H1 (cell line): ENCODE measurements around the gene GMPR2. TPM values are rescaled to one million over a fixed set of nuclear protein-coding genes. Genes with fewer than 3 reads are reported as not detected.

Source experiments
- CTCF ChIA-PET: fragments of 300-600 bp; sonication (Branson Sonifier 250); formaldehyde crosslinking; loops from one replicate; lab custom pipeline; 2021; ENCODE audit not compliant: partially characterized antibody; lab: Charles Lee
- POLR2A ChIA-PET: fragments of 300-600 bp; sonication (Branson Sonifier 250); formaldehyde crosslinking; loops from one replicate; lab custom pipeline; 2021; ENCODE audit warnings: inconsistent platforms; ENCODE audit not compliant: partially characterized antibody; lab: Charles Lee
- DNase-seq, 2 experiments: peaks; one replicate each; pipeline versions ENCODE4 v3.0.0 to v3.0.0-alpha.2; 2010 to 2022; ENCODE audit warnings: low spot score in 2 of 2, low read depth in 1 of 2, mixed read lengths in 1 of 2
- FAIRE-seq: peaks from 2 replicates; lab custom pipeline; 2011; peaks lifted over from hg19 to GRCh38; lab: Jason Lieb, UNC
- H2AFZ ChIP-seq: 2 replicates; pipeline ENCODE4 v1.8.1; 2012; ENCODE audit warnings: low read length, inconsistent platforms
- H2AK5ac ChIP-seq: 2 replicates; pipeline ENCODE4 v1.6.1; 2013; ENCODE audit warnings: low read depth, low read length
- H2BK120ac ChIP-seq: replicated peaks from 2 replicates; pipeline ENCODE3; 2013; ENCODE audit warnings: low read depth, low read length, inconsistent platforms
- H2BK12ac ChIP-seq: 2 replicates; pipeline ENCODE4 v1.6.1; 2013; ENCODE audit warnings: low read depth, low read length
- H2BK15ac ChIP-seq: 2 replicates; pipeline ENCODE4 v1.6.1; 2013; ENCODE audit warnings: low read length
- H2BK20ac ChIP-seq: 2 replicates; pipeline ENCODE4 v1.6.1; 2013; ENCODE audit warnings: low read length
- H2BK5ac ChIP-seq: 2 replicates; pipeline ENCODE4 v1.6.1; 2013; ENCODE audit warnings: low read depth, low read length
- H3K14ac ChIP-seq: 2 replicates; pipeline ENCODE4 v1.6.1; 2013; ENCODE audit warnings: inconsistent platforms; ENCODE audit not compliant: insufficient read length
- H3K18ac ChIP-seq: 2 replicates; pipeline ENCODE4 v1.6.1; 2013; ENCODE audit warnings: low read length; ENCODE audit errors: extremely low read depth
- H3K23ac ChIP-seq: 2 replicates; pipeline ENCODE4 v1.6.1; 2013; ENCODE audit warnings: inconsistent platforms; ENCODE audit not compliant: insufficient read length
- H3K23me2 ChIP-seq: 2 replicates; pipeline ENCODE4 v1.6.1; 2013; ENCODE audit warnings: low read depth, low read length
- H3K27ac ChIP-seq: 2 replicates; pipeline ENCODE4 v1.6.1; 2011; ENCODE audit warnings: low read depth, low read length, inconsistent platforms
- H3K27me3 ChIP-seq, 4 experiments: replicated peaks in 1 of 4; 1 replicate in 1 of 4; 2 replicates in 3 of 4; pipeline versions ENCODE4 v1.6.1 to v1.8.1; 2011 to 2013; ENCODE audit warnings: low read length in 3 of 4, mild to moderate bottlenecking in 3 of 4, inconsistent platforms in 2 of 4, mixed read lengths in 2 of 4, moderate library complexity in 1 of 4; ENCODE audit not compliant: control insufficient read depth in 3 of 4, insufficient read depth in 3 of 4; ENCODE audit errors: extremely low read depth in 1 of 4
- H3K36me3 ChIP-seq, 4 experiments: 2 replicates each; pipeline versions ENCODE4 v1.6.1 to v1.8.1; 2011 to 2013; ENCODE audit warnings: mild to moderate bottlenecking in 4 of 4, low read length in 3 of 4, moderate library complexity in 2 of 4, control low read depth in 1 of 4, inconsistent platforms in 1 of 4; ENCODE audit not compliant: insufficient read depth in 4 of 4, control insufficient read depth in 2 of 4
- H3K4ac ChIP-seq: replicated peaks from 2 replicates; pipeline ENCODE3; 2013; ENCODE audit warnings: low read length, low read depth, mixed read lengths, inconsistent platforms; ENCODE audit not compliant: insufficient read length
- H3K4me1 ChIP-seq, 4 experiments: replicated peaks in 1 of 4; 1 replicate in 1 of 4; 2 replicates in 3 of 4; pipeline versions ENCODE4 v1.6.1 to v1.8.1; 2011 to 2013; ENCODE audit warnings: low read length in 3 of 4, inconsistent platforms in 2 of 4, mixed read lengths in 1 of 4; ENCODE audit not compliant: insufficient read depth in 4 of 4, control insufficient read depth in 3 of 4
- H3K4me2 ChIP-seq, 2 experiments: 2 replicates each; pipeline versions ENCODE4 v1.6.1 to v1.8.1; 2011 to 2013; ENCODE audit warnings: low read depth in 2 of 2, low read length in 2 of 2, control low read depth in 1 of 2, inconsistent platforms in 1 of 2, mild to moderate bottlenecking in 1 of 2; ENCODE audit not compliant: insufficient read depth in 1 of 2
- H3K4me3 ChIP-seq, 4 experiments: fragments of 200-600, 300-600 bp in 1 of 4; sonication (generic), shearing (Covaris generic), sonication (Bioruptor Twin) in 1 of 4; 2 replicates each; pipeline versions ENCODE4 v1.5.1 to v1.8.1; 2011 to 2016; ENCODE audit warnings: low read length in 4 of 4, low read depth in 3 of 4, control low read depth in 2 of 4, inconsistent platforms in 2 of 4, mild to moderate bottlenecking in 2 of 4, mixed read lengths in 1 of 4, moderate library complexity in 1 of 4; ENCODE audit not compliant: insufficient read depth in 2 of 4; ENCODE audit errors: extremely low read depth in 1 of 4
- H3K56ac ChIP-seq: replicated peaks from 2 replicates; pipeline ENCODE3; 2013; ENCODE audit warnings: low read depth, mild to moderate bottlenecking, mixed read lengths, low read length, inconsistent platforms; ENCODE audit not compliant: insufficient read length
- H3K79me1 ChIP-seq: 2 replicates; pipeline ENCODE4 v1.6.1; 2013; ENCODE audit warnings: low read depth, low read length, control low read depth
- H3K79me2 ChIP-seq, 2 experiments: 2 replicates each; pipeline versions ENCODE4 v1.6.1 to v1.8.1; 2012 to 2013; ENCODE audit warnings: low read length in 2 of 2, mild to moderate bottlenecking in 2 of 2, inconsistent platforms in 1 of 2; ENCODE audit not compliant: insufficient read depth in 2 of 2, control insufficient read depth in 1 of 2
- H3K9ac ChIP-seq, 4 experiments: replicated peaks in 1 of 4; 1 replicate in 1 of 4; 2 replicates in 3 of 4; pipeline versions ENCODE4 v1.6.1 to v1.8.1; 2011 to 2013; ENCODE audit warnings: low read depth in 3 of 4, low read length in 3 of 4, control low read depth in 2 of 4, mild to moderate bottlenecking in 2 of 4, moderate library complexity in 2 of 4, inconsistent platforms in 1 of 4; ENCODE audit errors: extremely low read depth in 1 of 4
- H3K9me3 ChIP-seq, 2 experiments: 2 replicates each; pipeline versions ENCODE4 v1.6.1 to v1.8.1; 2012 to 2013; ENCODE audit warnings: mild to moderate bottlenecking in 2 of 2, moderate library complexity in 2 of 2, control low read depth in 1 of 2, inconsistent platforms in 1 of 2, low read depth in 1 of 2, low read length in 1 of 2, mixed read lengths in 1 of 2; ENCODE audit not compliant: insufficient read depth in 2 of 2
- H4K20me1 ChIP-seq, 2 experiments: replicated peaks in 1 of 2; 2 replicates each; pipeline versions ENCODE3 to v1.8.1; 2011 to 2013; ENCODE audit warnings: inconsistent platforms in 2 of 2, low read length in 2 of 2, mild to moderate bottlenecking in 1 of 2; ENCODE audit not compliant: insufficient read depth in 2 of 2, control insufficient read depth in 1 of 2
- H4K5ac ChIP-seq: 2 replicates; pipeline ENCODE4 v1.6.1; 2013; ENCODE audit warnings: low read length, low read depth, mixed read lengths, inconsistent platforms; ENCODE audit not compliant: insufficient read length
- H4K8ac ChIP-seq: 2 replicates; pipeline ENCODE4 v1.8.0; 2013; ENCODE audit warnings: mild to moderate bottlenecking, moderate library complexity, low read length, inconsistent platforms; ENCODE audit not compliant: insufficient read depth; ENCODE audit errors: extremely low read depth
- H4K91ac ChIP-seq: replicated peaks from 2 replicates; pipeline ENCODE3; 2013; ENCODE audit warnings: low read length, mixed read lengths, inconsistent platforms; ENCODE audit not compliant: insufficient read length
- CHD1 ChIP-seq: IDR thresholded peaks from 2 replicates; pipeline ENCODE4 v1.6.1; 2012; ENCODE audit warnings: low read depth, low read length, improper control_type of control experiment
- EZH2 ChIP-seq: fragments of 200-600 bp; sonication (generic); IDR thresholded peaks from 2 replicates; pipeline ENCODE4 v1.7.1; 2012; ENCODE audit warnings: low read depth, mild to moderate bottlenecking, moderate library complexity, low read length, inconsistent platforms; ENCODE audit not compliant: severe bottlenecking
- KDM4A ChIP-seq: IDR thresholded peaks from one replicate; pipeline ENCODE4 v1.7.1; 2012; ENCODE audit warnings: low read depth, mild to moderate bottlenecking, moderate library complexity, low read length, inconsistent platforms; ENCODE audit not compliant: severe bottlenecking
- KDM5A ChIP-seq: fragments of 200-600 bp; IDR thresholded peaks from 2 replicates; pipeline ENCODE4 v1.7.1; 2012; ENCODE audit warnings: mild to moderate bottlenecking, low read length, inconsistent platforms, mixed read lengths
- NRF1 ChIP-seq: IDR thresholded peaks from 2 replicates; pipeline ENCODE4 v1.6.1; 2011; ENCODE audit warnings: mild to moderate bottlenecking, low read depth, low read length, improper control_type of control experiment
- SP2 ChIP-seq: IDR thresholded peaks from 2 replicates; pipeline ENCODE4 v1.6.1; 2012; ENCODE audit warnings: mild to moderate bottlenecking, low read length, inconsistent platforms
- SRF ChIP-seq: IDR thresholded peaks from 2 replicates; pipeline ENCODE4 v1.6.1; 2011; ENCODE audit warnings: mild to moderate bottlenecking, low read depth, low read length, moderate library complexity
- TAF1 ChIP-seq: IDR thresholded peaks from 2 replicates; pipeline ENCODE4 v1.6.1; 2011; ENCODE audit warnings: mild to moderate bottlenecking, low read depth, low read length
- TBP ChIP-seq: IDR thresholded peaks from 2 replicates; pipeline ENCODE4 v1.6.1; 2011; ENCODE audit warnings: low read depth, low read length, improper control_type of control experiment
- TEAD4 ChIP-seq: IDR thresholded peaks from 2 replicates; pipeline ENCODE4 v1.6.1; 2012; ENCODE audit warnings: low read depth, low read length, inconsistent platforms, mixed read lengths
- WGBS, 2 experiments: shearing (Covaris generic) in 1 of 2; methylation state at CpG; one replicate each; pipeline versions ENCODE4 v1.1.6 to v1.1.7; 2013 to 2015; ENCODE audit warnings: low lambda C conversion rate in 2 of 2, mixed read lengths in 2 of 2, inconsistent platforms in 1 of 2, low coverage in 1 of 2, missing lambda C conversion rate in 1 of 2; ENCODE audit not compliant: insufficient replicate concordance in 2 of 2, insufficient coverage in 1 of 2, insufficient read length in 1 of 2; ENCODE audit errors: extremely low coverage in 1 of 2, missing lambda C conversion rate in 1 of 2; 5-methylcytosine and 5-hydroxymethylcytosine counted together
- polyA plus RNA-seq, 7 experiments: library from polyadenylated mRNA; depleted of rRNA in 3 of 7; stranded (reverse) in 5 of 7; unstranded in 2 of 7; fragments of >200 nt in 5 of 7; fragments of 200-250 nt in 2 of 7; gene quantifications; 1 replicate in 5 of 7; 2 replicates in 1 of 7; 4 replicates in 1 of 7; pipeline versions ENCODE4 v1.2.1 to v1.2.3, GENCODE V29; 2011 to 2013; ENCODE audit warnings: missing spikeins in 2 of 7, mixed read lengths in 2 of 7
- total RNA-seq: library from RNA; stranded (reverse); fragmentation: NEBNext Ultra II Directional; extraction: Animal tissue kit (Norgen Biotek cat#: 25700); gene quantifications from 2 replicates; pipeline ENCODE4 v1.2.1, GENCODE V29; 2021

Gene GMPR2
- total and polyA plus RNA-seq, 2 of the 8 experiments (the other 6 are each of a cell fraction or from before 2014, with no cell fraction given) = 61.6 to 85.3 TPM

GRCh38 chr14:24185741-24186140 lies 47.0 kb upstream of the GMPR2 start:
- ChIA-PET CTCF (interaction anchor here (1.1 to 4.1 kb wide), 3 partner anchors 12 to 38 kb away, joined by 3 to 16 read pairs (median 5); partner anchors contain the start of genes IRF9 and RNF31), POLR2A (interaction anchor here (0.8 to 9.3 kb wide), 10 partner anchors 9 to 86 kb away, joined by 3 to 158 read pairs (median 4); partner anchors contain the start of genes CHMP4A, PSME2, REC8 and RNF31)
- peaks cover 5% of the 10 kb centered on the region for H3K23me2 ChIP-seq
- peaks cover 0 to 13% of the 10 kb centered on the region in 2 experiments; a peak in 2 of 4 replicates for H3K79me2 ChIP-seq
- FAIRE-seq (no peak), DNase-seq (no peak)
- no peak overlapping the region for H4K5ac ChIP-seq
- no peak overlapping the region for H4K91ac ChIP-seq
- no peak overlapping the region for H3K4me3 ChIP-seq
- H3K56ac ChIP-seq = no peak overlapping the region
- H3K27me3 ChIP-seq = no peaks in the 10 kb centered on the region
- no peak overlapping the region for H3K27ac ChIP-seq
- no peak overlapping the region for H2BK20ac ChIP-seq
- H3K36me3 ChIP-seq = peaks cover 17 to 61% (median 49%) of the 10 kb centered on the region in 4 experiments; a peak in 7 of 8 replicates
- H3K79me1 ChIP-seq = peaks cover 14% of the 10 kb centered on the region
- no peak overlapping the region for H3K4ac ChIP-seq
- no peak overlapping the region for H2BK120ac ChIP-seq
- H2BK5ac ChIP-seq = no peak overlapping the region
- 0 out of 2 replicates have a peak overlapping the region, but pooled peaks have one; percentile 9 for H2BK12ac ChIP-seq
- no peak overlapping the region for H2BK15ac ChIP-seq
- H3K9me3 ChIP-seq = no peaks in the 10 kb centered on the region
- no peak overlapping the region for H2AFZ ChIP-seq
- WGBS, 2 experiments = 95% methylated on average over 11 of the region's 11 CpGs; no CpG with 5 or more reads in 1 of the 2 experiments
- H4K8ac ChIP-seq = no peak overlapping the region
- H4K20me1 ChIP-seq = peaks cover 0 to 20% of the 10 kb centered on the region in 2 experiments
- no peak overlapping the region for H2AK5ac ChIP-seq
- TF ChIP-seq TEAD4 (no peak), EZH2 (no peak), KDM5A (no peak), KDM4A (no peak), SP2 (no peak), SRF (no peak), NRF1 (no peak), TBP (no peak), TAF1 (no peak), CHD1 (no peak)
- H3K18ac ChIP-seq = no peak overlapping the region
- H3K9ac ChIP-seq = no peak overlapping the region
- no peak overlapping the region for H3K23ac ChIP-seq
- peaks cover 0 to 7% (median 4%) of the 10 kb centered on the region in 4 experiments; a peak in 6 of 7 replicates for H3K4me1 ChIP-seq
- no peak overlapping the region for H3K4me2 ChIP-seq
- no peak overlapping the region for H3K14ac ChIP-seq
